ENCODE measurements around the gene SIVA1.
A peak's percentile ranks its signal among the peaks of the same experiment; 100 is the strongest.

Gene SIVA1

GRCh38 chr14:104765517-104765916, 12.6 kb downstream of the SIVA1 start:
- no peak overlapping the region for H3K27ac ChIP-seq
- no peak for TF ChIP-seq CTCF (IDR thresholded peaks at IDR 0.05)
- no peak for DNase-seq (ENCODE audit: low spot score)
- no peak overlapping the region for H3K4me3 ChIP-seq

- Histone ChIP-seq H3K27ac (no peak overlapping the region), H3K4me3 (no peak overlapping the region)
- no peak for TF ChIP-seq CTCF (IDR thresholded peaks at IDR 0.05)
- DNase-seq (ENCODE audit: low spot score), result no peak
Observed at GRCh38 chr14:104766256-104766862, 13.4 kb downstream of the SIVA1 start.

- no peak for TF ChIP-seq CTCF (IDR thresholded peaks at IDR 0.05)
- Histone ChIP-seq H3K4me3 (no peak overlapping the region), H3K27ac (no peak overlapping the region)
- no peak for DNase-seq (ENCODE audit: low spot score)
Observed at GRCh38 chr14:104766863-104767633, 14.1 kb downstream of the SIVA1 start.

GRCh38 chr14:104767634-104767918, 14.6 kb downstream of the SIVA1 start:
- no peak for DNase-seq (ENCODE audit: low spot score)
- no peak overlapping the region for H3K27ac ChIP-seq
- TF ChIP-seq CTCF (IDR thresholded peaks at IDR 0.05), result no peak
- H3K4me3 ChIP-seq, result no peak overlapping the region

- H3K27ac ChIP-seq, result peak overlapping the region in 1 of 2 donors; percentile 58
- H3K4me3 ChIP-seq, result no peak overlapping the region
- DNase-seq (ENCODE audit: low spot score), result peak; percentile 89
- peak; percentile 97 for TF ChIP-seq CTCF (IDR thresholded peaks at IDR 0.05)
Observed at GRCh38 chr14:104768437-104769323, 15.7 kb downstream of the SIVA1 start.

- Histone ChIP-seq H3K27ac (no peak overlapping the region), H3K4me3 (no peak overlapping the region)
- no peak for DNase-seq (ENCODE audit: low spot score)
- no peak for TF ChIP-seq CTCF (IDR thresholded peaks at IDR 0.05)
Observed at GRCh38 chr14:104769324-104770071, 16.6 kb downstream of the SIVA1 start.
